A673 (cell line): ENCODE measurements around the gene GLOD4. TPM values are rescaled to one million over a fixed set of nuclear protein-coding genes. Genes with fewer than 3 reads are reported as not detected.

ENCODE experiments used
- BruUV-seq: library from RNA; stranded (reverse); fragments of 400-500 nt; replicated peaks from 2 replicates; lab custom pipeline; 2021; lab: Mats Ljungman, UMichigan
- CTCF ChIA-PET: fragments of 300-600 bp; sonication (Branson Sonifier 250); formaldehyde crosslinking; loops from one replicate; lab custom pipeline; 2022; ENCODE audit warnings: antibody characterized with exemption; lab: Charles Lee
- POLR2A ChIA-PET: fragments of 300-600 bp; sonication (Branson Sonifier 250); formaldehyde crosslinking; loops from one replicate; lab custom pipeline; 2022; ENCODE audit warnings: antibody characterized with exemption; ENCODE audit not compliant: low non-redundant PET; lab: Charles Lee
- DNase-seq: peaks from one replicate; pipeline ENCODE4 v3.0.0-alpha.2; 2015; ENCODE audit warnings: low spot score
- H3K27ac ChIP-seq: fragments of 200-600 bp; sonication (generic); 2 replicates; pipeline ENCODE4 v1.5.1; 2016; ENCODE audit warnings: mixed run types, low read depth, mild to moderate bottlenecking, mixed read lengths, antibody characterized with exemption, low read length; ENCODE audit not compliant: poor library complexity, severe bottlenecking
- H3K27me3 ChIP-seq: fragments of 200-600 bp; sonication (generic); replicated peaks from 2 replicates; pipeline ENCODE4 v1.6.1; 2017; ENCODE audit warnings: mixed run types, low read depth, mild to moderate bottlenecking, mixed read lengths, antibody characterized with exemption, low read length; ENCODE audit not compliant: insufficient read depth, poor library complexity
- H3K36me3 ChIP-seq: fragments of 200-600 bp; sonication (generic); 2 replicates; pipeline ENCODE4 v1.6.1; 2016; ENCODE audit warnings: mixed run types, mild to moderate bottlenecking, mixed read lengths, antibody characterized with exemption, low read length; ENCODE audit not compliant: insufficient read depth, poor library complexity, severe bottlenecking
- H3K4me1 ChIP-seq: fragments of 200-600 bp; sonication (generic); 2 replicates; pipeline ENCODE4 v1.6.1; 2017; ENCODE audit warnings: mixed run types, mild to moderate bottlenecking, mixed read lengths, antibody characterized with exemption, low read length; ENCODE audit not compliant: insufficient read depth, poor library complexity, severe bottlenecking
- H3K4me3 ChIP-seq: fragments of 200-600 bp; sonication (generic); 2 replicates; pipeline ENCODE4 v1.5.1; 2016; ENCODE audit warnings: low read depth, mixed run types, mild to moderate bottlenecking, mixed read lengths, low read length; ENCODE audit not compliant: poor library complexity, severe bottlenecking
- H3K9me3 ChIP-seq: fragments of 200-600 bp; sonication (generic); 2 replicates; pipeline ENCODE4 v1.6.1; 2016; ENCODE audit warnings: mixed run types, low read depth, mild to moderate bottlenecking, mixed read lengths, antibody characterized with exemption, low read length; ENCODE audit not compliant: poor library complexity, severe bottlenecking
- CTCF ChIP-seq: fragments of 300-800, 200-600 bp; sonication (generic); conservative IDR thresholded peaks from 2 replicates; pipeline ENCODE4 v1.5.1; 2017; ENCODE audit warnings: low read depth, mild to moderate bottlenecking, antibody characterized with exemption, low read length, moderate library complexity, mixed read lengths
- EZH2 ChIP-seq: fragments of 200-600 bp; sonication (generic); IDR thresholded peaks from 2 replicates; pipeline ENCODE4 v1.6.1; 2017; ENCODE audit warnings: borderline replicate concordance, low read depth, mild to moderate bottlenecking, mixed read lengths, antibody characterized with exemption, low read length; ENCODE audit not compliant: poor library complexity, severe bottlenecking
- intact Hi-C: fragments of 100-400 bp; cut with micrococcal nuclease; formaldehyde crosslinking; loops from one replicate; pipeline ENCODE4 v1.10.0; 2022; ENCODE audit not compliant: unreplicated experiment
- total RNA-seq: library from RNA; stranded (reverse); gene quantifications from 2 replicates; pipeline ENCODE4 v1.2.3, GENCODE V29; 2021

The GLOD4 gene
- total RNA-seq, 1 experiment from 2014 or later = 110 TPM

DNA sequence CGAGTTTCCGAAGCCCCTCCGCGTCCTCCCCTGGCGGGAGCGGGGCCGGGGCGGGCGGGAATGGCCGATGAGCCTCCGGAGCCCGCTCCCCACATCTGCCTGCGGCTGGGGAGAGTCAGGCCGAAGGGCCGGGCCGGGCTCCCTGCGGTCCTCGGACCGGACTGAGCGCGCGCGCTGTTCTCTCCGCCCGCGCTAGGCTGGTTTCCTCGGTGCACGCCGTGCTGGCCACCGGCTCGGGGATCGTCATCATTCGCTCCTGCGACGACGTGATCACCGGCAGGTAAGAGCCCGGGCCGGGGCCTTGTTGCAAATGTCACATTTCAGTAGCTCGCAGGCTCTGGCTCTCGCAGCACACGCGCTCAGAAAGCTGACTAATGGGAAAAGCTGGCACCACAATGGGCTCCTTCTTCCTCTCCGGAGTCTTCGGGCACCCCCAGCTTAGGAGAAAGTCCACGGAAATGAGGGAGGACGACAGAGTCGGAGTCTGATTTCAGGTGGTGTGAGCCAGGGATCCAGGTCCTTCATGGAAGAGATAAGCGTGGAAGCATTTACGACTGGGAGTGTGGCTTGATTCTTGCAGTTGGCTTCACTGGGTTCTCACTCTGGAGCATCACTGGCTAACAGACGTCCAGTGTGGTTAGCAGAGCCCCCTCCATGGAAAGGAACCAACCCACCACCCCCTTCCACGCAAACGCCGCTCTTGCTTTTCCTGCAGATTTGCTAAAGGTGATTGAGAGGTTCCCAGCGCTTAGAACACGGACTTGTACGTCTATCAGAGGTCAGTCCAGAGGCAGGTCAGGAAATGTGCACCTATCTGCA lies 49.0 kb downstream of the GLOD4 start:
- Histone ChIP-seq H3K9me3 (no peaks in the 10 kb centered on the region), H3K36me3 (peaks cover 30% of the 10 kb centered on the region), H3K4me1 (no peaks in the 10 kb centered on the region), H3K4me3 (peak overlapping the region; percentile 89), H3K27me3 (no peaks in the 10 kb centered on the region), H3K27ac (peak overlapping the region; percentile 86)
- BruUV-seq = no TSS peak
- ChIA-PET POLR2A (no interaction called here), CTCF (no interaction called here)
- intact Hi-C loops = no loop called here
- TF ChIP-seq CTCF (no peak), EZH2 (no peak)
- DNase-seq = peak; percentile 33

- Histone ChIP-seq H3K27ac (peak within 1 kb of the TSS; percentile 86), H3K9me3 (no peaks in the 10 kb centered on the region), H3K27me3 (no peaks in the 10 kb centered on the region), H3K36me3 (peaks cover 23% of the 10 kb centered on the region), H3K4me1 (no peaks in the 10 kb centered on the region), H3K4me3 (peak within 1 kb of the TSS; percentile 89)
- DNase-seq = peak; percentile 74
- intact Hi-C loops = no loop called here
- BruUV-seq = no TSS peak
- TF ChIP-seq EZH2 = no peak
- TF ChIP-seq CTCF = no peak
- ChIA-PET CTCF (no interaction called here), POLR2A (no interaction called here)
Measured at GRCh38 chr17:732067-732901, 49.8 kb downstream of the GLOD4 start, which contains the start of gene TLCD3A. TLCD3A (plus strand) TSS chr17:732596; CDS start chr17:732648, 52 bp downstream.

DNA sequence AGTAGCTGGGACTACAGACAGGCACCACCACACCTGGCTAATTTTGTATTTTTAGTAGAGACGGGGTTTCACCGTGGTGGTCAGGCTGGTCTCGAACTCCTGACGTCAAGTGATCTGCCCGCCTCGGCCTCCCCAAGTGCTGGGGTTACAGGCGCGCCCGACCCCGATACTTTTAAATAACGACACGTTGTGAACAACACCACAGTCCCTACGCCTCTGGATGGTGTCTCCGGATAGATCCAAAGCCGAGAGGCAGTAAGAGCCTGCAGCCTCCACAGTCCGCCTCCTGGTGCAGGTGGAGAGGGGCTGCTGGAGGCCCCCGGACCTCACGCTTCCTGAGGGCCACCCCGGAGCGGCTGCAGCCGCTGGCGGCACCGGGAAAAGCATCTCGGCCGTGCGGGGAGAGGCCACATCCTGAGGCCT lies 50.4 kb downstream of the GLOD4 start:
- peak overlapping the region; percentile 71 for H3K27ac ChIP-seq
- no peaks in the 10 kb centered on the region for H3K4me1 ChIP-seq
- H3K27me3 ChIP-seq = no peaks in the 10 kb centered on the region
- BruUV-seq = no TSS peak
- ChIA-PET POLR2A (no interaction called here), CTCF (no interaction called here)
- intact Hi-C loops = no loop called here
- no peaks in the 10 kb centered on the region for H3K9me3 ChIP-seq
- H3K4me3 ChIP-seq = peak overlapping the region; percentile 89
- TF ChIP-seq EZH2 = no peak
- DNase-seq = peak; percentile 33
- H3K36me3 ChIP-seq = peaks cover 22% of the 10 kb centered on the region
